Chondrocyte (in vitro differentiated cells): ENCODE measurements around the gene METAP1. TPM values are rescaled to one million over a fixed set of nuclear protein-coding genes. Genes with fewer than 3 reads are reported as not detected.

Source experiments
- DNase-seq: peaks from one replicate; pipeline ENCODE4 v3.0.0; 2021; ENCODE audit warnings: mixed read lengths, low spot score
- H3K27ac Mint-ChIP-seq: one replicate; pipeline ENCODE4 v1.8.0; 2021; ENCODE audit warnings: mild to moderate bottlenecking, moderate library complexity, mixed read lengths; ENCODE audit not compliant: unreplicated experiment
- H3K27me3 Mint-ChIP-seq: 2 replicates; pipeline ENCODE4 v1.8.0; 2021; ENCODE audit warnings: low read depth, mixed read lengths
- H3K36me3 Mint-ChIP-seq: 2 replicates; pipeline ENCODE4 v1.8.0; 2021; ENCODE audit warnings: low read depth, mixed read lengths
- H3K4me1 Mint-ChIP-seq: 2 replicates; pipeline ENCODE4 v1.8.0; 2021; ENCODE audit warnings: low read depth, mild to moderate bottlenecking, mixed read lengths
- H3K4me3 Mint-ChIP-seq: one replicate; pipeline ENCODE4 v1.8.0; 2021; ENCODE audit warnings: mild to moderate bottlenecking, moderate library complexity, mixed read lengths; ENCODE audit not compliant: unreplicated experiment
- H3K9me3 Mint-ChIP-seq: 2 replicates; pipeline ENCODE4 v1.8.0; 2021; ENCODE audit warnings: low read depth, mixed read lengths
- CTCF ChIP-seq: fragments of 200-600 bp; sonication (generic); IDR thresholded peaks from 2 replicates; pipeline ENCODE4 v1.5.0; 2021; ENCODE audit warnings: antibody characterized with exemption, mild to moderate bottlenecking, moderate library complexity
- total RNA-seq: library from RNA; stranded (reverse); gene quantifications from 3 replicates; pipeline ENCODE4 v1.2.1, GENCODE V29; 2021

The METAP1 gene
- total RNA-seq, 1 donor from 2014 or later: 34.0 TPM

GRCh38 chr4:98958065-98958464, 37.5 kb upstream of the METAP1 start:
- TF ChIP-seq CTCF: no peak

DNA sequence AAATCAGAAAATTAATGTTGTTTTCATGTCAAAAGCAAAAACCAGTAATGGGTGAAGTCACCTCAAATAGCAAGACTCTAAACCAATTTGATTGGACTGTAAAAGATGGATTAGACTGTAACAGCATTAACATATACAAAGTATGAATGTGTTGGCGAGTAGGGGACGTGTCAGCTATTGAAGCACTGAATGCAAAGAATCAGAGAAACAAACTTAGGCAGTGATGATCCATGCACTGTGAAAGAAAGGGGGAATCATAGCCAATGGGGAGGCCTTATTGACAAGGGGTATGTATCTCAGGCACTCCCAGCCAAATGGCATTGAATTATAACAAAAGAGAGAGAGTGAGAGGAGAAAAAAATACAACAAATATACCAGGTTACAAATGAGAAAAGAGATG, 36.1 kb upstream of the METAP1 start:
- H3K27ac Mint-ChIP-seq: no peak overlapping the region
- no peaks in the 10 kb centered on the region for H3K9me3 Mint-ChIP-seq

More at GRCh38 chr4:98958065-98958464, 37.5 kb upstream of the METAP1 start:
- no peak for DNase-seq
- Mint-ChIP-seq H3K27ac (no peak overlapping the region), H3K4me3 (no peak overlapping the region), H3K27me3 (no peaks in the 10 kb centered on the region), H3K4me1 (no peaks in the 10 kb centered on the region), H3K9me3 (no peaks in the 10 kb centered on the region), H3K36me3 (no peaks in the 10 kb centered on the region)

GRCh38 chr4:98961770-98962169, 33.8 kb upstream of the METAP1 start:
- TF ChIP-seq CTCF: no peak
- no peak overlapping the region for H3K4me3 Mint-ChIP-seq
- no peak overlapping the region for H3K27ac Mint-ChIP-seq
- H3K36me3 Mint-ChIP-seq: no peaks in the 10 kb centered on the region
- no peak for DNase-seq
- no peaks in the 10 kb centered on the region for H3K27me3 Mint-ChIP-seq
- H3K9me3 Mint-ChIP-seq: no peaks in the 10 kb centered on the region
- H3K4me1 Mint-ChIP-seq: no peaks in the 10 kb centered on the region

More for the DNA sequence above, 36.1 kb upstream of the METAP1 start:
- no peak for TF ChIP-seq CTCF
- Mint-ChIP-seq H3K4me1 (no peaks in the 10 kb centered on the region), H3K36me3 (no peaks in the 10 kb centered on the region), H3K4me3 (no peak overlapping the region), H3K27me3 (no peaks in the 10 kb centered on the region)
- DNase-seq: no peak

DNA sequence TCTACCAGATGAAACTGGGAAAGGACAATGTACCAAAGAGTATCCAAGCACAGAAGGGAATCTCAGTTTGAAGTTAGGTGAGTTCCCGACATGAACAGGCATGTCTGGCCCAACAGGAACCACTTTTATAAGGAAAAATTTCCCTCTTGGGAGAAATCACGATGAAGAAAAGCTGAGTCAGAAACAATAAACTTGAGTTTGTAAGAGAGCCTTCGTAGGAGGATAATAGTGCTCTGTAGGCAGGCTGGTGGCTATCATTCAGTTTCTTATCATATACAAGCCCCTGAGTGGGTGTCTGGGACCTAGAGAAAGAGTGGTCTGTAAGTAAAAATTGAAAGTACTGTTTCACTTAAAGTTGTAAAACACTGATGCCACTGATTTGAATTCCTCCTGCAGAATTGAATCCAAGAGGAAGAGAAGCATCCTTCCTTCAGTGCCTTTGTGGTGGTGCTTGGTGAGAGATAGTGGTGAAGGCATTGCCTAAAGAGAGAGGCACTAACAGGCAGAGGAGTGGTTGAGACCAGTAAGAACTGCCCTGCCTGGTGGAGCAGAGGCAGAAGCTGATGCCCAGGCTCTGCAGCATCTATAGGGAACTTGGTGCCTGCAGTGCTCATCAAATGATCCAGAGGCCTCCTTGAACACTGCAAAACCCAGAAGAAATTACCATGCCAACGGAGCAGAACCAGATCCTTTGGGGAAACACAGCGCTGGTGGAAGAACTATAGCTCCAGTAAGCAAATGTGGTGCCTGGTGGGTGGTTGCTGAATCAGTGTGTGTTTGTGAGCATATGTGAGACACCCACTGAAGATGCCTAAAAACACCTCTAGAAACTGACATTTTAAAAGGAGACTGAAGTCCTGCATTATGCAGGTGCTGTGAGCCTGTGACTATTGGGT, 31.7 kb upstream of the METAP1 start:
- no peak overlapping the region for H3K27ac Mint-ChIP-seq
- H3K4me3 Mint-ChIP-seq: no peak overlapping the region

DNA sequence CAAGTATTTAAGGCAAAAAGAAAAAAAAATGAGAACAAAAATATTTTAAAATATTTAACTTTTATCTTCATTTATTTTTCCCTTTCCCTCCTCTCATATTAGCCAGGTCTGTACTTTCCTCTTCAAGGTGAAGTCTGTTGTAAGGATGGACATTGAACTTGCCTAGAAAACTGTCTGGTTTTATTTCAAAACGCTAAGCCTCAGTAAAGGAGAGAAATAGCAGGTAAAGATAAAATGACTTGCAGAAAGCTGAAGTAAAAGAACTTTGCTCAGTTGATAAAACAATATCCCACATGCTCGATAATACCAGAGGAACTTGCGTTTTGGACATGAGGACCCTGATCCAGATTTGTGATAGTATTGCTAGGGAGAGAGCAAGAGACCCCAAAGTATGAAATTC, 28.6 kb upstream of the METAP1 start:
- H3K4me3 Mint-ChIP-seq: no peak overlapping the region
- no peaks in the 10 kb centered on the region for H3K36me3 Mint-ChIP-seq
- DNase-seq: no peak
- H3K27me3 Mint-ChIP-seq: peaks cover 3% of the 10 kb centered on the region
- H3K4me1 Mint-ChIP-seq: peaks cover 2% of the 10 kb centered on the region
- TF ChIP-seq CTCF: no peak
- no peak overlapping the region for H3K27ac Mint-ChIP-seq
- H3K9me3 Mint-ChIP-seq: no peaks in the 10 kb centered on the region

More for the DNA sequence above, 31.7 kb upstream of the METAP1 start:
- Mint-ChIP-seq H3K4me1 (no peaks in the 10 kb centered on the region), H3K9me3 (no peaks in the 10 kb centered on the region), H3K36me3 (no peaks in the 10 kb centered on the region), H3K27me3 (peaks cover 3% of the 10 kb centered on the region)
- no peak for TF ChIP-seq CTCF
- DNase-seq: no peak
